Suprapubic skin (tissue), 4 donors: Measurements from ENCODE around the gene RAB21.

Experiments
- POLR2A ChIP-seq, 2 donors: fragments of 450-650 bp; IDR thresholded peaks; one replicate each; pipeline ENCODE4 v1.6.1; 2017; ENCODE audit warnings: antibody characterized with exemption in 2 of 2, mild to moderate bottlenecking in 2 of 2, moderate library complexity in 2 of 2
- POLR2AphosphoS5 ChIP-seq, 3 donors: sonication (generic); formaldehyde crosslinking; IDR thresholded peaks; one replicate each; pipeline ENCODE4 v1.6.1; 2017; ENCODE audit warnings: antibody characterized with exemption in 3 of 3
- TF ChIP-seq, protein P1 (sequence below), 2 donors: fragments of 200-600 bp in 1 of 2; fragments of 450-650 bp in 1 of 2; sonication (generic) in 1 of 2; IDR thresholded peaks; one replicate each; pipeline ENCODE4 v1.5.1; 2016 to 2019; ENCODE audit warnings: antibody characterized with exemption in 2 of 2, mild to moderate bottlenecking in 1 of 2, moderate library complexity in 1 of 2

DNA sequence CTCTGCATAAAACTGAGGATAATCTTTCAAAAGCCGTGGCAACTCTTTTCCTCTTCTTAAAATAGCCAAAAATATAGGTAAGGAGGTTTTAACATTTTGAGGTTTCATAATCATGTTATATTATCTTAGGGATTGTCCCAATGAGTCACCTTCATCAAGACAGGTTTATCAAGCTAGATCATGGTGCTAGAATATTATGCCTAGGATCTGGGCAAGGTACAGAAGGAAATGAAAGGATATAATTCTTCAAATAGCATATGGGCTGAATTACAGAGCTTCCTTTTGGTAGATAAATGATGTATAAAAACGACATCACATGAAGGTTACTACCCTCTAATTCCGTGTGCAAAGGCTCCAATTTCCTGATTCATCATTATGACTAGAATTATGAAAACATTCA lies 56.3 kb downstream of the RAB21 start:
- TF ChIP-seq POLR2A (IDR thresholded peaks at IDR 0.05) (no peak), POLR2AphosphoS5 (IDR thresholded peaks at IDR 0.05) (no peak)
- TF ChIP-seq, protein P1, sequence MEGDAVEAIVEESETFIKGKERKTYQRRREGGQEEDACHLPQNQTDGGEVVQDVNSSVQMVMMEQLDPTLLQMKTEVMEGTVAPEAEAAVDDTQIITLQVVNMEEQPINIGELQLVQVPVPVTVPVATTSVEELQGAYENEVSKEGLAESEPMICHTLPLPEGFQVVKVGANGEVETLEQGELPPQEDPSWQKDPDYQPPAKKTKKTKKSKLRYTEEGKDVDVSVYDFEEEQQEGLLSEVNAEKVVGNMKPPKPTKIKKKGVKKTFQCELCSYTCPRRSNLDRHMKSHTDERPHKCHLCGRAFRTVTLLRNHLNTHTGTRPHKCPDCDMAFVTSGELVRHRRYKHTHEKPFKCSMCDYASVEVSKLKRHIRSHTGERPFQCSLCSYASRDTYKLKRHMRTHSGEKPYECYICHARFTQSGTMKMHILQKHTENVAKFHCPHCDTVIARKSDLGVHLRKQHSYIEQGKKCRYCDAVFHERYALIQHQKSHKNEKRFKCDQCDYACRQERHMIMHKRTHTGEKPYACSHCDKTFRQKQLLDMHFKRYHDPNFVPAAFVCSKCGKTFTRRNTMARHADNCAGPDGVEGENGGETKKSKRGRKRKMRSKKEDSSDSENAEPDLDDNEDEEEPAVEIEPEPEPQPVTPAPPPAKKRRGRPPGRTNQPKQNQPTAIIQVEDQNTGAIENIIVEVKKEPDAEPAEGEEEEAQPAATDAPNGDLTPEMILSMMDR (IDR thresholded peaks at IDR 0.05), result no peak
